ENCODE measurements around the gene LRRC27. TPM values are rescaled to one million over a fixed set of nuclear protein-coding genes. Genes with fewer than 3 reads are reported as not detected.

LRRC27 gene
- total RNA-seq, 1 experiment from 2014 or later, result 5.6 TPM

- no peaks in the 10 kb centered on the region for H3F3A ChIP-seq (ENCODE audit: low read length, unreplicated experiment)
- no peak overlapping the region for H3K9ac ChIP-seq (ENCODE audit: low read length)
- TF ChIP-seq CTCF (conservative IDR thresholded peaks at IDR 0.05; ENCODE audit: low read depth, low read length) (no peak), EZH2phosphoT487 (IDR thresholded peaks at IDR 0.05; ENCODE audit: borderline replicate concordance, low read length) (no peak), EZH2 (IDR thresholded peaks at IDR 0.05; ENCODE audit: low read length, unreplicated experiment) (no peak)
- H4K20me1 ChIP-seq (ENCODE audit: low read length), result no peaks in the 10 kb centered on the region
- POLR2A ChIA-PET (ENCODE audit: unreplicated experiment), result no interaction called here
- peaks cover 16% of the 10 kb centered on the region for H3K4me1 ChIP-seq (ENCODE audit: insufficient read depth, low read length)
- no peak overlapping the region for H3K4me2 ChIP-seq (ENCODE audit: low read length)
- H3K9me2 ChIP-seq (replicated peaks; ENCODE audit: low read length), result no peaks in the 10 kb centered on the region
- no peak overlapping the region for H3K27ac ChIP-seq (ENCODE audit: low read length)
- CTCF ChIA-PET, result no interaction called here
- no peaks in the 10 kb centered on the region for H3K9me3 ChIP-seq (ENCODE audit: low read length)
- no peaks in the 10 kb centered on the region for H3K27me3 ChIP-seq (ENCODE audit: low read length)
- no TSS peak for BruUV-seq (replicated peaks)
- no peaks in the 10 kb centered on the region for H3K36me3 ChIP-seq (ENCODE audit: low read depth, low read length)
- no peak overlapping the region for H3K4me3 ChIP-seq (ENCODE audit: low read length)
- H3K79me2 ChIP-seq (ENCODE audit: low read length), result peaks cover 53% of the 10 kb centered on the region
- DNase-seq, result no peak
- H2AFZ ChIP-seq (ENCODE audit: low read length), result no peak overlapping the region
- intact Hi-C loops (cut with micrococcal nuclease), result no loop called here
- no peak for ATAC-seq
Observed at GRCh38 chr10:132415255-132415654, 83.3 kb downstream of the LRRC27 start.

- no peak overlapping the region for H3K9ac ChIP-seq (ENCODE audit: low read length)
- H3K4me3 ChIP-seq (ENCODE audit: low read length), result no peak overlapping the region
- no TSS peak for BruUV-seq (replicated peaks)
- ChIA-PET POLR2A (ENCODE audit: unreplicated experiment) (no interaction called here), CTCF (no interaction called here)
- no peaks in the 10 kb centered on the region for H3K9me2 ChIP-seq (replicated peaks; ENCODE audit: low read length)
- H3K9me3 ChIP-seq (ENCODE audit: low read length), result no peaks in the 10 kb centered on the region
- H3K79me2 ChIP-seq (ENCODE audit: low read length), result peaks cover 46% of the 10 kb centered on the region
- TF ChIP-seq CTCF (conservative IDR thresholded peaks at IDR 0.05; ENCODE audit: low read depth, low read length) (no peak), EZH2 (IDR thresholded peaks at IDR 0.05; ENCODE audit: low read length, unreplicated experiment) (no peak)
- no peak for ATAC-seq
- H3K27ac ChIP-seq (ENCODE audit: low read length), result no peak overlapping the region
- H3K36me3 ChIP-seq (ENCODE audit: low read depth, low read length), result no peaks in the 10 kb centered on the region
- H4K20me1 ChIP-seq (ENCODE audit: low read length), result no peaks in the 10 kb centered on the region
- intact Hi-C loops (cut with micrococcal nuclease), result no loop called here
- no peaks in the 10 kb centered on the region for H3K27me3 ChIP-seq (ENCODE audit: low read length)
- no peak overlapping the region for H2AFZ ChIP-seq (ENCODE audit: low read length)
- peaks cover 23% of the 10 kb centered on the region for H3K4me1 ChIP-seq (ENCODE audit: insufficient read depth, low read length)
- H3F3A ChIP-seq (ENCODE audit: low read length, unreplicated experiment), result no peaks in the 10 kb centered on the region
- H3K4me2 ChIP-seq (ENCODE audit: low read length), result no peak overlapping the region
- DNase-seq, result no peak
Observed at GRCh38 chr10:132415956-132416355, 84.0 kb downstream of the LRRC27 start.

GRCh38 chr10:132416566-132417256 lies 84.7 kb downstream of the LRRC27 start:
- TF ChIP-seq EZH2phosphoT487 (IDR thresholded peaks at IDR 0.05; ENCODE audit: borderline replicate concordance, low read length) (no peak), CTCF (conservative IDR thresholded peaks at IDR 0.05; ENCODE audit: low read depth, low read length) (no peak), EZH2 (IDR thresholded peaks at IDR 0.05; ENCODE audit: low read length, unreplicated experiment) (no peak)
- BruUV-seq (replicated peaks), result no TSS peak
- Histone ChIP-seq H3K9me2 (replicated peaks; ENCODE audit: low read length) (no peaks in the 10 kb centered on the region), H3K4me3 (ENCODE audit: low read length) (no peak overlapping the region), H3F3A (ENCODE audit: low read length, unreplicated experiment) (no peaks in the 10 kb centered on the region), H3K4me1 (ENCODE audit: insufficient read depth, low read length) (peaks cover 31% of the 10 kb centered on the region), H3K4me2 (ENCODE audit: low read length) (no peak overlapping the region), H3K27ac (ENCODE audit: low read length) (no peak overlapping the region), H3K27me3 (ENCODE audit: low read length) (no peaks in the 10 kb centered on the region), H3K9me3 (ENCODE audit: low read length) (no peaks in the 10 kb centered on the region), H3K9ac (ENCODE audit: low read length) (no peak overlapping the region), H2AFZ (ENCODE audit: low read length) (no peak overlapping the region), H3K36me3 (ENCODE audit: low read depth, low read length) (no peaks in the 10 kb centered on the region), H3K79me2 (ENCODE audit: low read length) (peaks cover 39% of the 10 kb centered on the region), H4K20me1 (ENCODE audit: low read length) (no peaks in the 10 kb centered on the region)
- ATAC-seq, result no peak
- ChIA-PET CTCF (no interaction called here), POLR2A (ENCODE audit: unreplicated experiment) (no interaction called here)
- intact Hi-C loops (cut with micrococcal nuclease), result no loop called here
- no peak for DNase-seq
